Activated CD8-positive, alpha-beta memory T cell treated with anti-CD3 and anti-CD28 coated beads, Interleukin-2, amount 50 U/mL, for 48 hours (primary cell): ENCODE data around the gene AKAP12.

ENCODE experiments used
- DNase-seq: peaks from one replicate; pipeline ENCODE4 v3.0.0-alpha.2; 2020

The AKAP12 gene

GRCh38 chr6:151236668-151237401 lies 2.9 kb upstream of the AKAP12 start:
- no peak for DNase-seq

DNA sequence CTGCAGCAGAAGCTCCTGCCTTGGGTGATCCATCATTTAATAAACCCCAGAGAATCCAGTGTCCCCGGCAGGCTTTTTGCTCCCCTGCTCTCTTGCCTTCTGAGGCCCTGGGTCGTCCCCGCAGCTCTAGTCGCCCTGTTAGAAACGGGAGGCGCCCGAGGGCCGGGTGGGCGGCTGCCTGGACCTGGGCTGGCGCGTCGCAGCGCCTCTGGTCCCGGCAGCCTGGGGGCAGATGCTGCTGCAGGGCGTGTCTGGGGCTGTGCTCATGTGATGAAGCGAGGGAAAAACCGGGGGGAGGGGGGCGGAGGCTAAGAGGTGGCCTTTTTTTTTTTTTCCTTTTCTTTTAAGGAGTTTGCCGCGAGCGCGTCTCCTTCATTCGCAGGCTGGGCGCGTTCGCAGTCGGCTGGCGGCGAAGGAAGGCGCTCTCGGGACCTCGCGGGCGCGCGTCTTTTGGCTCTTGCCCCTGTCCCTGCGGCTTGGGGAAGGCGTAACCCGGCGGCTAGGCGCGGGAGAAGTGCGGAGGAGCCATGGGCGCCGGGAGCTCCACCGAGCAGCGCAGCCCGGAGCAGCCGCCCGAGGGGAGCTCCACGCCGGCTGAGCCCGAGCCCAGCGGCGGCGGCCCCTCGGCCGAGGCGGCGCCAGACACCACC lies 394 bp downstream of the AKAP12 start:
- peak; percentile 75 for DNase-seq

DNA sequence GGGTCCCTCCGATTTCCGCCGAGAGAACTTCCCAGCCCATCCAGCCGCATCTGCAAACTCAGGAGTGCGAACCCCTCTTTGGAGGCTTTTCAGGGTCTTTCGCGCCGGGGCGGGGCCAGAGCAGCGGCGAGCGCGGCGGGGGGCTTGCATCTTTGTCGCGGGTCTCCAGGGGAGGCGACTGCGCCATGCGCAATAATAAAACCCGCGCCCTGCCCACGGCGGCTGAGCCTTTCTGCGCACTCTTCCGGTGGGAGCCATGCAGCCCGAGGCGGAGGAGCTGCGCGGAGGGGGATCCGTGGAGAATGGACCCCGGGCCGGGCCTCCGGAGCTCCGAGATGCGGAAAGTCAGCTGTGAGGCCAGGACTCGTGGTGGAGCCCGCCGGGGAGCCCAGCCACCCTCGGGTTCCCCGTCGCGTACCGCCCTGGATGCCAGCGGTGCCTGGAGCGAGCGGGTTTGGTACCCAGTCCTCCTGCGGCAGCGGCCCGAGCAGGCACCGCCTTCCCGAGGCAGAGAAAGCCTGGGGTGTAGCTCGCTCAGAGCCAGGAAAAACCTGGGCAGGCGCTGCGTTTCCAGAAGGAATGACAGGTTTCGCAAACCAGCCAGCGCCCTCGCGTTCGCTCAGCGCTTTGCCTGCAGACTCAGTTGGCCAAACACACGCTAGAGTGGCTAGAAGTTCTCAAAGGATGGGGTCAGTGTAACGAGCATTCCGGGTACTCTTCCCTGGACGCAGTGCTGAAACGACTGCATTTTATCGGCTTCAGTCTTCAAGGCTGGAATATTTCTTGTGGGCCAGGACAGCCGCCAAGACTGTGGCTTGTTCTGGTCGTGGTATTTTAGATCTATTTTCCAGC lies 1.2 kb downstream of the AKAP12 start:
- peak; percentile 61 for DNase-seq

- DNase-seq: no peak
These were observed 2.1 kb downstream of the AKAP12 start for GRCh38 chr6:151241853-151242252.

- no peak for DNase-seq
These were observed 2.7 kb downstream of the AKAP12 start for GRCh38 chr6:151242420-151242861.

GRCh38 chr6:151243481-151243880 lies 3.7 kb downstream of the AKAP12 start:
- DNase-seq: no peak

GRCh38 chr6:151247490-151247889 lies 7.7 kb downstream of the AKAP12 start:
- no peak for DNase-seq

GRCh38 chr6:151248295-151248694 lies 8.5 kb downstream of the AKAP12 start:
- no peak for DNase-seq

DNA sequence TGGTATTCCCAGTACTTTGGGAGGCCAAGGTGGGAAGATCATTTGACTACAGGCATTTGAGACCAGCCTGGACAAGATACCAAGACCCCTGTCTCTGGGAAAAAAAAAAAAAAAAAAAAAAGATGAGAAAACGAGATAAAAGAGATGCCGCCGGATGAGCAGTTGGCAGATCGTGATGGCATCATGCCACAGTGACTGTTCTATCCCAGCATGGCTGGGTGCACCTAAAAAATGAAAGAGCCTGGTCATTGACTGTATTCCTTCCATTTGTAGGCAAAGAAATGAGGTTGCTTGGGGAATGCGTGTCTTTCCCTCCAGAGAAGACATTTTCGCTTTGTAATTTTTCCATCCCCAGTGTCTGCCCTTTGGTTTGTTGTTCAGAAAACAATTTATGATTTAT lies 12.9 kb downstream of the AKAP12 start:
- DNase-seq: no peak

DNA sequence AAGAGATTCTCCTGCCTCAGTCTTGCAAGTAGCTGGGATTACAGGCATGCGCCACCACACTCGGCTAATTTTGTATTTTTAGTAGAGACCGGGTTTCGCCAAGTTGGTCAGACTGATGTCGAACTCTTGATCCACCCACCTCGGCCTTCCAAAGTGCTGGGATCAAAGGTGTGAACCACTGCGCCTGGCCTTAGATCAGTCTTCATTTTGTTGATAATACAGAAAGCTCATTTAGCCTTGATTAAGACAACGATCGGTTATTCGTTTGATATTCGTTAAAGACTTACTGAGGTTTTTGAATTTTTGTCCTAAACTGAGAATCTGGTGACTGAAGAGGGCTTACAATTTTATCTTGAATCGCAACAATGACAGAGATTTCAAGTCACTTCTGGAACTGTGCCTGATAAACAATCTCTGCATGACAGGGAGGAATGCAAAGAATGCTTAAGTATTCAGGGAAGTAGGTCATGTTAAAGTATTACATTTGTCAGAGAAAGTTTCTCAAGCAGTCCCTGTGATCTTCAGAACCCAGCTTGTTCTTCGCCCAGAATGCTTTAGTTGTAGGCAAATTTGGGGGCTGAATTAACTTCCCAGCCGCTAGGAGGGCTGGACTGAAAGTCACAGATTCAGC lies 14.8 kb downstream of the AKAP12 start:
- DNase-seq: no peak

GRCh38 chr6:151255811-151256210 lies 16.0 kb downstream of the AKAP12 start:
- DNase-seq: no peak

GRCh38 chr6:151257985-151258445 lies 18.2 kb downstream of the AKAP12 start:
- DNase-seq: no peak

DNA sequence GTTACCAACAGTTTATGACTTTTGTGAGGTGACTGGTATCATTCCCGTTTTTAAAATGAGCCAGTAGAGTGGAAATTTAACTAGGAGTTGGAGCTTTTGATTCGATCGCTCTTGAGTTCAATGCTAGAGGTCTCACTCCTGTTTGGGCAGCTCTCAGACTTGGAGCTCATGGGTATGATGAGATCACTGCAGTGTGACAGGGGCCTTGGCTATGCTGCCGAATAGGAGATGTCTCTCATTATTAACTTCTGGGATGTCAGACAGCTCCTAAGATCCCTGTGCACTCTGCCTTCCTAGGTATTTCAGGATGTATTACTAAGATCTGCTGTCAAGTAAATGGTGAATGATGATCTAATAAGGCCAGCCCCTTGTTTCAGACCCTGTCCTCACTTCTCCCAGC lies 20.4 kb downstream of the AKAP12 start:
- DNase-seq: no peak

GRCh38 chr6:151263035-151263434 lies 23.3 kb downstream of the AKAP12 start:
- no peak for DNase-seq

GRCh38 chr6:151263967-151264366 lies 24.2 kb downstream of the AKAP12 start:
- DNase-seq: no peak

DNA sequence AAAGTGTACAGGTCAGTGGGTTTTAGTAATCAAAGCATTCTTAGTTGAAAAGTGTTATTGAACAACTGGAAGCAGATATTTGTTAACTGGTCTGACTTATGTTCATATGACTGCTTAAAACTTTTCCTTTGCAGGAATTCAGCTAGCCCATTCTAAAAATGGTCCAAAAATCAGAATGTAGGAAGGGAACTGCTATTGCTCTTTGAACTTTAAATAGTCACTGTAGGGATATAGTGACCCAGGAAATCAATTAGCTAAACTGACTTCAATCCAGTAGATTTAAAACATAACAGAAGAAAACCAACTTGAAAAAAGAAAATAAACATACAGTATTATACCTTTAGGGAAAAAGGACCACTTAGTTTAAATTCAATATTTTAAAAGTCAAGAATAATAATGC lies 25.5 kb downstream of the AKAP12 start:
- no peak for DNase-seq

- DNase-seq: no peak
These were observed 29.7 kb downstream of the AKAP12 start for GRCh38 chr6:151269321-151269995.

GRCh38 chr6:151275121-151275520 lies 35.4 kb downstream of the AKAP12 start:
- no peak for DNase-seq

DNA sequence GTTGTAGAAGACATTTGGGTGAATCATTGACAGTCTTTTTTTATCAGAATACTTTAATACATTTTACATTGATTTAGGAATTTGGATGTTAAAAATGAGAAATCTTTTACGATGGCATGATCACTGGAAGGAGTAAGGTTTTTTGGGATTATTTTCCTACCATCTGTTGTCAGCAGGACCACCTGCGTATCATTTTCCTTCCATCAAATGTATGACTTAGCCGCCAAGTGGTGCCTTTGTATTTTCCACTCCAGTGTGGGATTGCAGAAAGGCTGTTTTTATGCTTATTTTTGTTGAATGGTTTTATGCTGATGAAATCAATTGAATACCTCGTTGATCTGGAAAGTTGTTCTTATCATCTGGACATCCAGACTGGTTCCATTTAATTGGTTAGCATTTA lies 35.8 kb downstream of the AKAP12 start:
- no peak for DNase-seq

DNA sequence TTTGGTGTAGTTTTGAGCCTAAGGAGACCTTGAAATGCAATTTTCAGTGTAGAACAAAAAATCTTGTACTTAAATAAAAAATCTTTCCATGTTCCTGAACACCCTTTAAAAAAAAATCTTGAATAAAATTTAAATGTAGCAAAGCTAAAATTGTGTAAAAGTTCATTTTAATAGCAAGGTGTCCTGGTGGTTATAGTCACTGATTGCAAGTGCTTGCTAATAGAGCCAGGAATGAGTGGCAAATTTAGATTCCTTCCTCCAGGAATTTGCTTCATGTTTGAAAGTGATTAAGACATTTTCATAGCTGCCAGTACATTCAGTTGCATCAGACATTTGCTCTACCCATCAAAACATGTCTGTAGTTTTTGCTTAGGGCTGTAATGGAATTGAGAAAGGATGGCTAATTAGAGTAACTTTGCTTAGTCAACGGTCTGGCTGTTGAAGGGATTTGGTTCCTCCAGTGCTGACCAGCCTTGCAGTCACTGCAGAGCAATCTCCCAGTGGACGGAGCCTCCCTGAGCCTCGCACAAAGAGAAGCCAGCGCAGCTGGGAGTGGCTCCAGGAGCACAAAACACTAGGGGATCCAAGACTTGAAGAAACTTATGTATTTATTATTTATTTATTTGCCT lies 36.5 kb downstream of the AKAP12 start:
- DNase-seq: no peak

DNA sequence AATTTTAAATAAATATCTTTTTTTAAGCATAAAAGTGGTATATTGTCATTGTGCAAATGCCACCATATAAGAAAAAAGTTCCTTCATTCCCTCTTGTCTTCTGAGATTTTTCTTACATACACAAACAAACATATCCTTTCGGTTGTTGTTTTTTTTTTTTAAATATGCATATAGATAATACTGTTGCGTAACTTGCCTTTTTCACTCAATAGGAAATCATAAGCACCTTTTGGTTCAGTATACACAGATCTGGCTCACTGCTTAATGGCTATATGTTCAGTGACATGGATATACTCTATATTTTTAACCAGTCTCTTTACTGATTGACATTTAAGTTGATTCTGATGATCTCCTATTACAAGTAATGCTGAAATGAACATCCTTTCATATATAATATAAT lies 40.1 kb downstream of the AKAP12 start:
- DNase-seq: no peak

- DNase-seq: no peak
These were observed 41.1 kb downstream of the AKAP12 start for GRCh38 chr6:151280859-151281258.
